ENCODE measurements around the gene DPYD. TPM values are rescaled to one million over a fixed set of nuclear protein-coding genes. Genes with fewer than 3 reads are reported as not detected.

DPYD gene
- total RNA-seq, 1 experiment from 2014 or later, result 7.0 TPM

GRCh38 chr1:97901017-97901658 is 19.7 kb downstream of the DPYD start:
- no TSS peak for BruUV-seq (replicated peaks)
- H3K4me3 Mint-ChIP-seq (ENCODE audit: unreplicated experiment), result no peak overlapping the region
- intact Hi-C loops (cut with micrococcal nuclease; ENCODE audit: unreplicated experiment), result no loop called here
- no peaks in the 10 kb centered on the region for H3K9me3 Mint-ChIP-seq (ENCODE audit: unreplicated experiment)
- H3K27ac Mint-ChIP-seq (ENCODE audit: unreplicated experiment), result no peak overlapping the region
- H3K4me1 Mint-ChIP-seq (ENCODE audit: low read depth, unreplicated experiment), result no peaks in the 10 kb centered on the region
- ChIA-PET POLR2A (no interaction called here), CTCF (no interaction called here)
- DNase-seq, result no peak
- Histone ChIP-seq H3K27me3 (replicated peaks; ENCODE audit: control insufficient read depth, insufficient read depth, low read length) (no peaks in the 10 kb centered on the region), H3K4me3 (ENCODE audit: low read depth, low read length) (no peak overlapping the region), H3K36me3 (ENCODE audit: control insufficient read depth, insufficient read depth, low read length) (no peaks in the 10 kb centered on the region), H3K4me1 (no peaks in the 10 kb centered on the region), H3K9me3 (no peaks in the 10 kb centered on the region)
- no peak for TF ChIP-seq CTCF (IDR thresholded peaks at IDR 0.05; ENCODE audit: insufficient read depth in 1 of 2, low read depth in 1 of 2, low read length in 1 of 2, severe bottlenecking in 1 of 2, unreplicated experiment in 1 of 2)
- no peaks in the 10 kb centered on the region for H3K36me3 Mint-ChIP-seq (ENCODE audit: insufficient read depth, unreplicated experiment)
- no peaks in the 10 kb centered on the region for H3K27me3 Mint-ChIP-seq (ENCODE audit: insufficient read depth, unreplicated experiment)

- Mint-ChIP-seq H3K27ac (ENCODE audit: unreplicated experiment) (no peak overlapping the region), H3K4me3 (ENCODE audit: unreplicated experiment) (no peak overlapping the region), H3K36me3 (ENCODE audit: insufficient read depth, unreplicated experiment) (no peaks in the 10 kb centered on the region), H3K4me1 (ENCODE audit: low read depth, unreplicated experiment) (no peaks in the 10 kb centered on the region), H3K9me3 (ENCODE audit: unreplicated experiment) (no peaks in the 10 kb centered on the region), H3K27me3 (ENCODE audit: insufficient read depth, unreplicated experiment) (no peaks in the 10 kb centered on the region)
- DNase-seq, result no peak
- ChIA-PET POLR2A (no interaction called here), CTCF (no interaction called here)
- Histone ChIP-seq H3K36me3 (ENCODE audit: control insufficient read depth, insufficient read depth, low read length) (no peaks in the 10 kb centered on the region), H3K4me1 (no peaks in the 10 kb centered on the region), H3K4me3 (ENCODE audit: low read depth, low read length) (no peak overlapping the region), H3K9me3 (no peaks in the 10 kb centered on the region), H3K27me3 (replicated peaks; ENCODE audit: control insufficient read depth, insufficient read depth, low read length) (no peaks in the 10 kb centered on the region)
- no peak for TF ChIP-seq CTCF (IDR thresholded peaks at IDR 0.05; ENCODE audit: insufficient read depth in 1 of 2, low read depth in 1 of 2, low read length in 1 of 2, severe bottlenecking in 1 of 2, unreplicated experiment in 1 of 2)
- intact Hi-C loops (cut with micrococcal nuclease; ENCODE audit: unreplicated experiment), result no loop called here
- BruUV-seq (replicated peaks), result no TSS peak
These were observed 21.9 kb downstream of the DPYD start for GRCh38 chr1:97898948-97899347.

GRCh38 chr1:97895278-97895677 is 25.6 kb downstream of the DPYD start:
- Mint-ChIP-seq H3K27me3 (ENCODE audit: insufficient read depth, unreplicated experiment) (no peaks in the 10 kb centered on the region), H3K36me3 (ENCODE audit: insufficient read depth, unreplicated experiment) (no peaks in the 10 kb centered on the region), H3K9me3 (ENCODE audit: unreplicated experiment) (no peaks in the 10 kb centered on the region), H3K4me3 (ENCODE audit: unreplicated experiment) (no peak overlapping the region), H3K27ac (ENCODE audit: unreplicated experiment) (no peak overlapping the region), H3K4me1 (ENCODE audit: low read depth, unreplicated experiment) (no peaks in the 10 kb centered on the region)
- no TSS peak for BruUV-seq (replicated peaks)
- no peaks in the 10 kb centered on the region for H3K9me3 ChIP-seq
- H3K4me3 ChIP-seq (ENCODE audit: low read depth, low read length), result no peak overlapping the region
- no peaks in the 10 kb centered on the region for H3K4me1 ChIP-seq
- ChIA-PET POLR2A (no interaction called here), CTCF (no interaction called here)
- no peak for DNase-seq
- no peaks in the 10 kb centered on the region for H3K27me3 ChIP-seq (replicated peaks; ENCODE audit: control insufficient read depth, insufficient read depth, low read length)
- no peak for TF ChIP-seq CTCF (IDR thresholded peaks at IDR 0.05; ENCODE audit: insufficient read depth in 1 of 2, low read depth in 1 of 2, low read length in 1 of 2, severe bottlenecking in 1 of 2, unreplicated experiment in 1 of 2)
- intact Hi-C loops (cut with micrococcal nuclease; ENCODE audit: unreplicated experiment), result no loop called here
- no peaks in the 10 kb centered on the region for H3K36me3 ChIP-seq (ENCODE audit: control insufficient read depth, insufficient read depth, low read length)
